Memory B cell (primary cell): Measurements from ENCODE around the gene SERP2.

ENCODE experiments used
- ATAC-seq: fragments of 150-1000 bp; cut with Tn5 transposase; 2 replicates; pipeline ENCODE4 v1.10.0; 2021; ENCODE audit warnings: low read depth, mild to moderate bottlenecking, moderate library complexity
- DNase-seq, 2 donors: peaks; one replicate each; pipeline ENCODE4 v3.0.0; 2022; ENCODE audit warnings: low spot score in 2 of 2
- H3K27ac Mint-ChIP-seq: one replicate; pipeline ENCODE4 v1.8.0; 2022; ENCODE audit warnings: mild to moderate bottlenecking, moderate library complexity, mixed read lengths
- H3K27me3 Mint-ChIP-seq: one replicate; pipeline ENCODE4 v1.8.0; 2022; ENCODE audit warnings: mixed read lengths
- H3K36me3 Mint-ChIP-seq: one replicate; pipeline ENCODE4 v1.8.0; 2022; ENCODE audit warnings: mild to moderate bottlenecking, mixed read lengths
- H3K4me1 Mint-ChIP-seq: one replicate; pipeline ENCODE4 v1.8.0; 2022; ENCODE audit warnings: mixed read lengths
- H3K4me3 Mint-ChIP-seq: one replicate; pipeline ENCODE4 v1.8.0; 2022; ENCODE audit warnings: mild to moderate bottlenecking, moderate library complexity, mixed read lengths
- H3K9me3 Mint-ChIP-seq: one replicate; pipeline ENCODE4 v1.8.0; 2022; ENCODE audit warnings: mixed read lengths

SERP2 gene

DNA sequence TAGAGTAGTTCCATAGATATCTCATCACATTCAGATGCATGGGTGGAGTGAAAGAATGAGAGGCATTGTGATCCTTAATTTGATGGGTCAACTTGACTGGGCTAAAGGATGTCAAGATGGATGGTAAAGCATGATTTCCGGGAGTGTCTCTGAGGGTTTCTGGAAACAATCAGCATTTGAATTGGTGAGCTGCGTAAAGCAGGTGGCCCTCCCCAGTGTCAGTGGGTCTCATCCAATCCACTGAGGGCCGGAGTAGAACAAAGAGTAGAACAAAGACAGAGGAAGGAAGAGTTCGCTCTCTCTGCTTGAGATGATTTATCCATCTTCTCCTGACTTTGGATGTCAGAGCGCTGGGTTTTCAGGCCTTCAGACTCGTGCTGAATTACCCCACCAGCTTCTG lies 43.1 kb downstream of the SERP2 start:
- peaks cover 10% of the 10 kb centered on the region for H3K27me3 Mint-ChIP-seq
- no peak for ATAC-seq
- H3K4me1 Mint-ChIP-seq: peaks cover 9% of the 10 kb centered on the region
- no peaks in the 10 kb centered on the region for H3K36me3 Mint-ChIP-seq
- no peak for DNase-seq
- H3K27ac Mint-ChIP-seq: no peak overlapping the region
- no peak overlapping the region for H3K4me3 Mint-ChIP-seq
- no peaks in the 10 kb centered on the region for H3K9me3 Mint-ChIP-seq

DNA sequence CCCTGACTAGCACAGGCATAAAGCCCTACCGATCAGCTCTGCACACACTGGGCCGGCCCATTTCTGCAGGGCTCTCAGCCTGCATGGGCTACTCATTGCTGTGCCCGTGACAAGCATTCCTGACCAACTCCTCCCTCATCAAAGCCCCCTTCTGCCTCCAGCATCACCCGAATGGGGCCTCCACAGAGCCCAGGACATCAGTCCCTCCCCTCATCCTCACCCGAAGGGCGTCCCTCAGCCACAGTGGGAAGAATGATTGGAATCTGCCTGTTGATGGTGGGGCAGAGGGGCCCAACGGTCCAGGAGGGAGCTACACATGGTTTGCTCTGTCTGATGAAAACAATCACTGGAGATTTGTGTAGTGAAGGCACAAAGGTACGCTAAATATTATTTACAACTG lies 43.8 kb downstream of the SERP2 start:
- ATAC-seq (no peak), DNase-seq (no peak)
- no peak overlapping the region for H3K27ac Mint-ChIP-seq
- H3K36me3 Mint-ChIP-seq: no peaks in the 10 kb centered on the region
- no peak overlapping the region for H3K4me3 Mint-ChIP-seq
- H3K4me1 Mint-ChIP-seq: peaks cover 9% of the 10 kb centered on the region
- H3K27me3 Mint-ChIP-seq: peaks cover 14% of the 10 kb centered on the region
- H3K9me3 Mint-ChIP-seq: no peaks in the 10 kb centered on the region

DNA sequence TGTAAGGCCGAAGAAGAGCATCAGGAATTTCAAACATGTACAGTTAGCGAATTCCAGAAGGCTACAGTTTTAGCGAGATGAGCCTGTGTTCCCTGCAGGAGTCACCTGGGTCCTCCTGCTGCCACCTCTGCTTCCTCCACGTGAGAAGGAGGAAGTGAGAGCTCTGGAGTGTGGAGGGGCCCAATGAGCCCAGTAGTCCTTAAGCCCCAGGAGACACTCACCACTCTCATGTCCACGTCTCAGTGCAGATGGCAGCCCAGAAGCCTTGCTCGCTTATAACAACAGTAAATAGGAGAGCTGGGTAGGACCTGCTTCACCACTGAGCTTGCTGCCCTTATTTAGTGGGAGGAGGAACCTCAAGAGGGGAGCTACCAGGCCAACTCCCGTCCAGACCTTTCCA lies 44.3 kb downstream of the SERP2 start:
- DNase-seq (no peak), ATAC-seq (peak; percentile 47)

DNA sequence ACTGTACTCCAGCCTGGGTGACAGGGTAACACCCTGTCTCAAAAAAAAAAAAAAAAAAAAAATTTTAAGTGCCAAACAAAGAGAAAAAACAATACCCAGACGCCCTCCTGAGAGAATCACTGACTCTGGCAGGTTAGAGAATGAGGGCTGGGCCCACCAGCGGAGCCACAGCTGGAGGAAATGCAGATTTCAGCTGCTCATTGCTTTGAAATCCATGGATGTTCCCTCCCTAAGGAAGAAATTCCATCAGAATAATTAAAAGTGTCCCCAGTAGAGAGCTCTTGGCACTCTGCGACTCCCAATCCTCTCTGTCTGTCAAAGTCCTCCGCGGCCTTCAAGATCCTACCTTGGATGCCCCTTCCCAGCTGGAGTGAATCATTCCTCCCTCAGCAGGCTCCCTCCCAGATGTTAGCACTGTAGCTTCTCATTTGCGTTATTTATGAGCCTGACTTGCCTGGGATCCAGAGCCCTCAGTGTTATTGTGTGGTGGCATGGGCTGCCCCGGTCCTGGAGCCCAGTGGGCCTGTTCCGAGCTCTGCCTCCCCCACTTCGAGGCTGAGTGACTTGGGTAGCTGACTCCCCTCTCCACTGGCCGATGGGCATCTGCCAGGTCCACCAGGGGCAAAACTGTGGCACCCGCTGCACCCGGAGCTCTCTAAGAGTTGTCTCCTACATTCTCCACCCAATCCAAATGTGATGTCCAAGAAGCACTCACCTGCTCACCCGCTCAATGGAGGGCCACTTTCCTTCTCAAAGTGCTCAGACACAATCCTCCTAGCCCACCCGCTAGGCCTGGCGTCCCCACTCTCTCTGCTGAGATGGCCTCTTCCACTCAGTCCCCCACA lies 47.0 kb downstream of the SERP2 start:
- DNase-seq: no peak
- Mint-ChIP-seq H3K27ac (no peak overlapping the region), H3K27me3 (peaks cover 30% of the 10 kb centered on the region), H3K36me3 (no peaks in the 10 kb centered on the region), H3K4me3 (no peak overlapping the region), H3K4me1 (peaks cover 11% of the 10 kb centered on the region), H3K9me3 (no peaks in the 10 kb centered on the region)
- ATAC-seq: no peak

More for the DNA sequence above, 44.3 kb downstream of the SERP2 start:
- no peak overlapping the region for H3K27ac Mint-ChIP-seq
- H3K9me3 Mint-ChIP-seq: no peaks in the 10 kb centered on the region
- peaks cover 18% of the 10 kb centered on the region for H3K27me3 Mint-ChIP-seq
- peaks cover 9% of the 10 kb centered on the region for H3K4me1 Mint-ChIP-seq
- H3K4me3 Mint-ChIP-seq: no peak overlapping the region
- no peaks in the 10 kb centered on the region for H3K36me3 Mint-ChIP-seq

DNA sequence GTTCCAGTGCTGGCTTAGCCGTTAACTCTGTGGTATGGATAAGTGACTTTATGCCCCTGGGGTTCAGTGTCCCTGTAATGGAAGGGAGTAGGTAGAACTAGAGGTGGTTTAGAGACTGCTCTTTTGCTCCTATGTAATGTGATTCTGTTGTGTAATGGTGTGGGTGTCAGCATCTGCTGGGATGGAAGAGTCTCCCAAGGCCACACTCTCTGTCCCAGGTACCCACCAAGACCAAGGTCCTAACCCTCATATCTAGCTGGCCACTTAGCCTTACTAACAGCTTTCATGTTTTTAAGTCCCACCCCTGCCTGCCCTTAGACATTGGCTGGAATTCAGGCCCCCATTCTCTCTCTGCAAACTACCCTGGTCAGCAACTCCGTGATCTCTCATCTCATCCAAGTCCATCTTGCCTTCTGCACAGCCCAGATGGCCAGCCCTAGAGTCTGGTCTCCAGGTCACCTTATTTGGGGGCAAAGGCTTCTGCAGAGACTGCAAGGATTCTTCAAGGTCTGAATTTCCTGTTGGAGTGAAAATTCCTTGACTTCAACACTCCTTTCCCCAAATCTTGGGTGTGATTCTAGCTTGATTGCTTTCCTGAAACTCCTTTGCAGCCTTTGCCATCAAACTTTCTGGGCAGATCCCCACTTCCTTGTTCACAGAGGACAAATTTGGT lies 48.4 kb downstream of the SERP2 start:
- H3K4me3 Mint-ChIP-seq: no peak overlapping the region

DNA sequence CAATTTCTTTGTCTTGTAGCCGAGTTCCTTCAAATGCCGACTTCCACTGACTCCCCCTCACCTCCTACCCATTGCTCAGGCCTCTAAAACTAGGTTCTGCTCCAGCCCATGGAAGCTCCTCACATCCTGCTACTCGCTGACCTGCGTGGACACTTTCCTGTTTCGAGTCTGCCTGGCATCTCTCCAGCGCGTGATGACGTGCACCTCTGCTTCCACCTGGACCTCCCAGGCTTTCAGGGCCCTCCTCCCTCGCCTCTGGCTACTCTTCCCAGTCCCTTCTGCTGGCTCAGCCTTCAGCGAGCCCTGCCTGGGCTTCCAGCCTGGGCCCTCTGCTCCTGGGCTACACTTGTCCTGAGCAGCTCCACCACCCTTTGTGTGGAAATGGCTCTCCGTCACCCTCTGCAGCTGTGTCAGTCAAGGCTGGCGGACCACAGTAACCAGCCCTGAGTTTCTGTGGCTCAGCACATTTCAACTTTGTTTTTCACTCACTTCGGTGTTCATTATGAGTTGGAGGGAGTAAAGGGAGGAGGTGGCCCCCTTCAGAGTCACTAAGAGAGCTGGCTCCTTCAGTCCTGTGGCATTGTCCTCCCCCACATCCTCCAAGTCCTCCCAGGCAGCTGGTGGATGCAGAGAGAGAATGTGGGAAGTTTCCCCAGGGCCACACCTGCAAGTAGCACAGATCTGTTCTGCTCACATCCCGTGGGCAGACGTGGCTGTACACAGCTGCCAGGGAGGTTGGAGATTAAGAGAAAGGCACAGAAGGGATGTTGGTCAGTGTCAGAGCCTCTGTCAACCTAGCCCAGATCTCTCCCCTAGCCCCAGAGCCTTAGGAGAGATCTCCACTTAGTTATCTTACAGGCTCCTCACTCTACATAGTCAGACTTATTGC lies 49.4 kb downstream of the SERP2 start:
- peaks cover 6% of the 10 kb centered on the region for H3K4me1 Mint-ChIP-seq
- no peaks in the 10 kb centered on the region for H3K9me3 Mint-ChIP-seq
- ATAC-seq (no peak), DNase-seq (no peak)
- H3K36me3 Mint-ChIP-seq: no peaks in the 10 kb centered on the region
- no peak overlapping the region for H3K4me3 Mint-ChIP-seq
- H3K27me3 Mint-ChIP-seq: peaks cover 30% of the 10 kb centered on the region
- no peak overlapping the region for H3K27ac Mint-ChIP-seq

More for the DNA sequence above, 48.4 kb downstream of the SERP2 start:
- H3K36me3 Mint-ChIP-seq: no peaks in the 10 kb centered on the region
- H3K9me3 Mint-ChIP-seq: no peaks in the 10 kb centered on the region
- H3K27me3 Mint-ChIP-seq: peaks cover 30% of the 10 kb centered on the region
- peaks cover 8% of the 10 kb centered on the region for H3K4me1 Mint-ChIP-seq
- H3K27ac Mint-ChIP-seq: no peak overlapping the region
- no peak for DNase-seq
- ATAC-seq: no peak

DNA sequence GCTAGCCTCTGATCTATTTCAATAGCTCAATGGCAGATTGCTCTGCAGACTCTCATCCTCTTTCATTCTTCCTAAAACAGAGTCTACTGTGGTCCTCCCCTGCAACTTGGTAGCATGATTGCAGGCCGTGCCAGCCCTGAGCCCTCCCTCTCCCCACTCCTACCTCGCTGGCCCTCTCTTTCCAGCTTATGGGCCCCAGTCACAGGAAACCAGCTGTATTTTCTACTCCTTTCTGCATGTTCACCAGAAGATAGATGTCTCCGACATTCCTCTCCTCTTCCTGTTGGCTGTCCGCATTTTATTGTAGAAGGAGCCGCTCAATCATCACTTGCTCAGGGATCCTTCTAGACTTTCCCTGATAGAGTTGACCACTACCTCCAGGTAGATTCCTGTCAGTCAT lies 50.2 kb downstream of the SERP2 start:
- Mint-ChIP-seq H3K27ac (no peak overlapping the region), H3K4me3 (no peak overlapping the region)

DNA sequence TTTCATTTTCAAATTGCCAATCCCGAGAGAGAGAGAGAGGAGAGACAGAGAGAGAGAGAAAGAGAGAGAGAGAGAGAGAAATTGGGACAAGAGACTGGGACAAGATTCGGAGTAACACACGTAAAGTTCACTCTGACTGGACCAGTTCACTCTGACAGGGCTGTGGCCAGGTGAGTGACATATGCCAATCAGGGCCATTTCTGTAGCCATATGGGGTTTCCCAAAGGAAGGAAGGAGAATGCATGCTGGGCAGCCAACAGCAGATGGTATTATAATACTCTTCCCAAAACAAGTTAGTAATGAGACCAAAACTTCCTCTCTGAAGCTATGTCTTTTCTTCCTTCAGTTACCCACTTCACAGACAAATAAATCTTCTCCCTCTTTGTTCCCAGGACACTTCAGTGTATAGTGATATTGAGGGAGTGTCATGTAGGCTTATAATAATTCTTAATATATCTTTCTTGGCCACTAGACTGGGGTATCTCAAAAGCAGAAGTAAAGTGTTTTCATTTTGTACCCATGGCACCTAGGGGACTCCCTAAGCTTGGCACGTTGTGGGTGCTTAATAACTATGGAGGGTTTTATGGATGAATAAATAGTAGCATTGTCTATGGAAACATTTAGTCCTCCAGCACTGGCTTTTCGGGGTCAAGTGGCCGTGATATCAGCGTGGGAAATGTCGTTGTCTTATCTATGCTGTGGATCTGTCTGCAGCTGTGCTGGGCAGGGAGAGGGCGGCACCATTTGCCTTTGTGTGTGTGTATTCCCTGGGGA lies 51.6 kb downstream of the SERP2 start:
- Mint-ChIP-seq H3K4me3 (no peak overlapping the region), H3K9me3 (no peaks in the 10 kb centered on the region), H3K4me1 (peaks cover 4% of the 10 kb centered on the region), H3K36me3 (no peaks in the 10 kb centered on the region), H3K27ac (no peak overlapping the region), H3K27me3 (peaks cover 30% of the 10 kb centered on the region)
- ATAC-seq: peak; percentile 77
- no peak for DNase-seq

More for the DNA sequence above, 50.2 kb downstream of the SERP2 start:
- DNase-seq: no peak
- H3K4me1 Mint-ChIP-seq: peaks cover 4% of the 10 kb centered on the region
- H3K36me3 Mint-ChIP-seq: no peaks in the 10 kb centered on the region
- ATAC-seq: no peak
- H3K9me3 Mint-ChIP-seq: no peaks in the 10 kb centered on the region
- peaks cover 30% of the 10 kb centered on the region for H3K27me3 Mint-ChIP-seq

DNA sequence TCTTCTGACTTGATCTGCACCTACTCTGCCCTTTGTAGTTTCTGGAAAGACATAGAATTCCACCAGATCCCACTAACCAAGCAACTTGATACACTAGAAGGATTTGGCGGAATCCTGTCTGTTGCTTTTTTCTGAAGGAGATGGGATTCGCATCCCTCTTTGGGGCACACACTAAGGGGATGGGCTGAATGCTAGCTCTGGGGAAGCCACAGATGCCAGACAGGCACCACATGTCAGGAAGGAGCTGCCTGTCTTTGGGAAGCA lies 52.1 kb downstream of the SERP2 start:
- no peak overlapping the region for H3K27ac Mint-ChIP-seq
- H3K36me3 Mint-ChIP-seq: no peaks in the 10 kb centered on the region
- no peak for ATAC-seq
- H3K4me1 Mint-ChIP-seq: peaks cover 4% of the 10 kb centered on the region
- H3K27me3 Mint-ChIP-seq: peaks cover 30% of the 10 kb centered on the region
- no peak overlapping the region for H3K4me3 Mint-ChIP-seq
- no peak for DNase-seq
- no peaks in the 10 kb centered on the region for H3K9me3 Mint-ChIP-seq

DNA sequence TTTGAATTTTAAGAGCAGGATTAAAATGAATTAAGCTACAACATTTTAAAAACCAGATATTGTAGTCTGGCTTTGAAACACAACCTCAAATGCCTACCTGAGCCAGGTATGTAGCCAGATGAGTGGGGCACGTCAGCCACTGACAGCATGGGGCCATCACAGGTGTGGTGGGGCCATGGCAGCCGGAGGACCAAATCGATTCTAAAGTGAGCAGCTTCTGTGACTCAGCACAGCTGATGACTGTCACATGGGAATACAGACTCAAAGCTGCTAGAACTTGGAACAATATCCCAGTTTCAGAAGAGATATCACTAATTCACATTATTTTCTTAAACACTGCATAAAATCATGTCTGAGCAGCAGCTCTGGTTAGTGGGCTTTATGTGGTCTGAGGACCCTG lies 52.8 kb downstream of the SERP2 start:
- H3K27me3 Mint-ChIP-seq: peaks cover 27% of the 10 kb centered on the region
- H3K4me3 Mint-ChIP-seq: no peak overlapping the region
- H3K9me3 Mint-ChIP-seq: no peaks in the 10 kb centered on the region
- H3K27ac Mint-ChIP-seq: no peak overlapping the region
- H3K4me1 Mint-ChIP-seq: peaks cover 4% of the 10 kb centered on the region
- DNase-seq (no peak), ATAC-seq (no peak)
- no peaks in the 10 kb centered on the region for H3K36me3 Mint-ChIP-seq

DNA sequence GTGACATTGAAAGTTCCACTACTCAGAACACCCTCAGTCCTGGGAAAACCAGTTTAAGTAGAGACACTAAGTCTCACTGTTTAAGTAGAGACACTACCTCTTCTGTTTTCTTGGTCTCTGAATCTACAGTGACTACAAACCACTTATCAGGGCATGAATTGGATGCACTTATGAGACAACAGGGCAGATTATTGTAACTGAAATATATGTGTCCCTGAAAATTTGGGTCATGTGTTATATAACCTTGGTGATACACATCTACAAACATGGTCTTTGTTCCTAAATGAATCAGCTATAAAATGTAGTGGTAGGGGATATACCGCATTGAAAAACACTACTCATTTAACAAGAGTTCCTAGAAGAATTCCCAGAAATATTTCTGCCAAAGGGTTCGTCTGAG lies 55.7 kb downstream of the SERP2 start:
- no peak overlapping the region for H3K4me3 Mint-ChIP-seq
- H3K27ac Mint-ChIP-seq: no peak overlapping the region
- ATAC-seq: no peak
- peaks cover 4% of the 10 kb centered on the region for H3K36me3 Mint-ChIP-seq
- peaks cover 7% of the 10 kb centered on the region for H3K27me3 Mint-ChIP-seq
- H3K4me1 Mint-ChIP-seq: peaks cover 4% of the 10 kb centered on the region
- DNase-seq: no peak
- H3K9me3 Mint-ChIP-seq: no peaks in the 10 kb centered on the region

DNA sequence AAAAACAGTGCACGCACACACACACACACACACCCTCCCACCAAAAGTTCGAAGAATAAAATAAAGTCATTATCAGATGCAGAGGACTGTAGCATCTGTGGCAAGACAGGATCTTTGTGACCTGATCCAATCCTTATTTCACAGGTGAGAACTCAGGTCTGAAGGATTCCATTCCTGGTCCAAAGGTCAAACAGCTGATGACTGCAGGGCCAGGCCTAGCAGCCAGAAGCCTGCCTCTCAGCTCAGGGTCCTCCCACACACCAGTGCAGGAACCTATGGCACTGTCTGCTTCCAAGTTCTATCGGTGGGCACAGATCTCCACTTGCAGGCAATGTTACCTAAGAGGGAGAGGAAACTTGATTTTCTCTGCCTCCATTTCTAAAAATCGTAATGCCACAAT lies 57.5 kb downstream of the SERP2 start:
- peaks cover 6% of the 10 kb centered on the region for H3K36me3 Mint-ChIP-seq
- H3K27me3 Mint-ChIP-seq: no peaks in the 10 kb centered on the region
- H3K9me3 Mint-ChIP-seq: no peaks in the 10 kb centered on the region
- H3K4me1 Mint-ChIP-seq: peaks cover 4% of the 10 kb centered on the region
- ATAC-seq (no peak), DNase-seq (no peak)
- no peak overlapping the region for H3K4me3 Mint-ChIP-seq
- H3K27ac Mint-ChIP-seq: no peak overlapping the region

DNA sequence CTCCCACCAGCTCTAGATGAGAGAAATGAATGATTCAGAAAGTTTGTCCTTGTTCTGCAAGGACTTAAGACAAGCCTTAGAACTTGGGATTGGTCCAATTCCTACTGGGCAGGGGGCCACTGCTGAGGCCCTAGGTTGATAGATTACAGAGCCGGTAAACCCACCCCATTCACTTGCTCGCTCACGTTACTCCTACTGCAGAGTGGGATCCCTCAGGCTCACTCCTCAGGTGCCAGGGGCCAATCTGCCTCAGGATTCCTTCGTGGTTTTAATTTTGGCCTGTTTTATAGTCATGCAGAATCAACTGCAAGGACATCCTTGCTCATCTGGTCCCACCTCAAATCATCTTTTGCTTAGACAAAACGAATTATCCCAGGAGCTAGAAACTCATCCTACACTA lies 59.0 kb downstream of the SERP2 start:
- no peak overlapping the region for H3K27ac Mint-ChIP-seq
- no peaks in the 10 kb centered on the region for H3K27me3 Mint-ChIP-seq
- H3K9me3 Mint-ChIP-seq: no peaks in the 10 kb centered on the region
- DNase-seq: no peak
- H3K4me3 Mint-ChIP-seq: no peak overlapping the region
- H3K4me1 Mint-ChIP-seq: peaks cover 9% of the 10 kb centered on the region
- peaks cover 6% of the 10 kb centered on the region for H3K36me3 Mint-ChIP-seq
- no peak for ATAC-seq
